IMR-90 (cell line): ENCODE data around the gene LRCH4. TPM values are rescaled to one million over a fixed set of nuclear protein-coding genes. Genes with fewer than 3 reads are reported as not detected.

Experiments used
- ATAC-seq: fragments of 200-7000 bp; cut with Tn5 transposase; 2 replicates; pipeline ENCODE4 v1.9.1; 2020; ENCODE audit warnings: low read depth, mild to moderate bottlenecking, moderate library complexity
- BruUV-seq: library from RNA; stranded (reverse); fragments of 400-500 nt; replicated peaks from 2 replicates; lab custom pipeline; 2021; lab: Mats Ljungman, UMichigan
- CTCF ChIA-PET: fragments of 300-600 bp; formaldehyde crosslinking; extraction: SDS; loops from one replicate; lab custom pipeline; 2021; ENCODE audit warnings: antibody characterized with exemption; lab: Yijun Ruan, JAX
- POLR2A ChIA-PET: fragments of 300-600 bp; sonication (Branson Sonifier 250); formaldehyde crosslinking; loops from one replicate; lab custom pipeline; 2022; ENCODE audit warnings: antibody characterized with exemption; ENCODE audit not compliant: unreplicated experiment; lab: Charles Lee
- DNase-seq: peaks from one replicate; pipeline ENCODE4 v3.0.0; 2013
- H2AFZ ChIP-seq: replicated peaks from 2 replicates; pipeline ENCODE3; 2013; ENCODE audit warnings: low read length, mild to moderate bottlenecking; ENCODE audit not compliant: poor library complexity
- H2AK5ac ChIP-seq: 2 replicates; pipeline ENCODE4 v1.6.1; 2013; ENCODE audit warnings: low read depth, low read length, inconsistent platforms
- H2AK9ac ChIP-seq: replicated peaks from 2 replicates; pipeline ENCODE3; 2013; ENCODE audit warnings: mild to moderate bottlenecking, low read depth, low read length, moderate library complexity; ENCODE audit not compliant: poor library complexity
- H2BK120ac ChIP-seq: 2 replicates; pipeline ENCODE4 v1.6.1; 2013; ENCODE audit warnings: low read depth, low read length, inconsistent platforms
- H2BK15ac ChIP-seq: 3 replicates; pipeline ENCODE4 v1.6.1; 2013; ENCODE audit warnings: low read depth, low read length, inconsistent platforms
- H2BK20ac ChIP-seq: 2 replicates; pipeline ENCODE4 v1.6.1; 2013; ENCODE audit warnings: low read depth, mild to moderate bottlenecking, inconsistent platforms, low read length, moderate library complexity
- H2BK5ac ChIP-seq: 2 replicates; pipeline ENCODE4 v1.6.1; 2013; ENCODE audit warnings: mild to moderate bottlenecking, low read depth, low read length, inconsistent platforms; ENCODE audit not compliant: poor library complexity, severe bottlenecking
- H3K14ac ChIP-seq: replicated peaks from 2 replicates; pipeline ENCODE4 v1.6.1; 2013; ENCODE audit warnings: low read depth, low read length, inconsistent platforms
- H3K18ac ChIP-seq: 2 replicates; pipeline ENCODE4 v1.6.1; 2013; ENCODE audit warnings: low read depth, low read length, control low read depth
- H3K23ac ChIP-seq: 2 replicates; pipeline ENCODE4 v1.6.1; 2013; ENCODE audit warnings: low read depth, low read length, inconsistent platforms
- H3K27ac ChIP-seq: 2 replicates; pipeline ENCODE4 v1.5.1; 2013; ENCODE audit warnings: mild to moderate bottlenecking, control low read depth, low read length; ENCODE audit not compliant: insufficient read depth
- H3K27me3 ChIP-seq: 2 replicates; pipeline ENCODE4 v1.6.1; 2013; ENCODE audit warnings: low read length; ENCODE audit not compliant: control insufficient read depth, insufficient read depth
- H3K36me3 ChIP-seq: 2 replicates; pipeline ENCODE4 v1.6.1; 2013; ENCODE audit warnings: low read length, mixed read lengths; ENCODE audit not compliant: control insufficient read depth, insufficient read depth
- H3K4ac ChIP-seq: 2 replicates; pipeline ENCODE4 v1.6.1; 2013; ENCODE audit warnings: low read depth, low read length, inconsistent platforms
- H3K4me1 ChIP-seq: 2 replicates; pipeline ENCODE4 v1.6.1; 2013; ENCODE audit warnings: low read length, mixed read lengths; ENCODE audit not compliant: control insufficient read depth, insufficient read depth
- H3K4me2 ChIP-seq: 2 replicates; pipeline ENCODE4 v1.6.1; 2013; ENCODE audit warnings: low read depth, mild to moderate bottlenecking, control low read depth, low read length, moderate library complexity
- H3K4me3 ChIP-seq: 2 replicates; pipeline ENCODE4 v1.5.1; 2013; ENCODE audit warnings: low read depth, mild to moderate bottlenecking, control low read depth, low read length, moderate library complexity; ENCODE audit not compliant: insufficient read depth
- H3K56ac ChIP-seq: 2 replicates; pipeline ENCODE4 v1.6.1; 2013; ENCODE audit warnings: low read length, inconsistent platforms; ENCODE audit not compliant: insufficient read depth; ENCODE audit errors: extremely low read depth
- H3K79me1 ChIP-seq, 2 experiments: 2 replicates each; pipeline ENCODE4 v1.6.1; 2013; ENCODE audit warnings: low read length in 2 of 2, inconsistent platforms in 1 of 2, low read depth in 1 of 2
- H3K9ac ChIP-seq: 2 replicates; pipeline ENCODE4 v1.6.1; 2013; ENCODE audit warnings: low read depth, low read length, control low read depth
- H3K9me1 ChIP-seq: 2 replicates; pipeline ENCODE4 v1.6.1; 2013; ENCODE audit warnings: low read length, inconsistent platforms; ENCODE audit not compliant: insufficient read depth
- H3K9me3 ChIP-seq: 2 replicates; pipeline ENCODE4 v1.6.1; 2013; ENCODE audit warnings: low read length; ENCODE audit not compliant: control insufficient read depth, insufficient read depth
- H4K20me1 ChIP-seq: 2 replicates; pipeline ENCODE4 v1.6.1; 2013; ENCODE audit warnings: low read length, inconsistent platforms; ENCODE audit not compliant: insufficient read depth
- H4K5ac ChIP-seq: 2 replicates; pipeline ENCODE4 v1.6.1; 2013; ENCODE audit warnings: mild to moderate bottlenecking, low read depth, low read length, control low read depth
- H4K8ac ChIP-seq, 2 experiments: 2 replicates each; pipeline ENCODE4 v1.6.1; 2013; ENCODE audit warnings: low read depth in 2 of 2, low read length in 2 of 2, control low read depth in 1 of 2, inconsistent platforms in 1 of 2
- H4K91ac ChIP-seq: 2 replicates; pipeline ENCODE4 v1.6.1; 2013; ENCODE audit warnings: low read depth, low read length, inconsistent platforms; ENCODE audit not compliant: insufficient read depth
- BHLHE40 ChIP-seq: fragments of 150-350 bp; IDR thresholded peaks from 2 replicates; pipeline ENCODE4 v1.6.1; 2016; ENCODE audit warnings: mild to moderate bottlenecking, low read depth, low read length
- CEBPB ChIP-seq: IDR thresholded peaks from 2 replicates; pipeline ENCODE4 v1.6.1; 2012; ENCODE audit warnings: low read depth, low read length, improper control_type of control experiment
- CHD1 ChIP-seq: IDR thresholded peaks from 2 replicates; pipeline ENCODE4 v1.6.1; 2012; ENCODE audit warnings: low read depth, low read length, improper control_type of control experiment
- CTCF ChIP-seq: conservative IDR thresholded peaks from 2 replicates; pipeline ENCODE4 v1.5.1; 2012; ENCODE audit warnings: mild to moderate bottlenecking, low read depth, low read length, improper control_type of control experiment
- ELK1 ChIP-seq: fragments of 150-350 bp; IDR thresholded peaks from 2 replicates; pipeline ENCODE4 v1.6.1; 2016; ENCODE audit warnings: low read depth, mild to moderate bottlenecking, low read length, moderate library complexity, borderline replicate concordance
- FOS ChIP-seq: fragments of 150-350 bp; IDR thresholded peaks from 2 replicates; pipeline ENCODE4 v1.6.1; 2016; ENCODE audit warnings: low read depth, low read length
- MAFK ChIP-seq: IDR thresholded peaks from 2 replicates; pipeline ENCODE4 v1.6.1; 2012; ENCODE audit warnings: low read depth, low read length, improper control_type of control experiment
- MAZ ChIP-seq: IDR thresholded peaks from 2 replicates; pipeline ENCODE4 v1.6.1; 2012; ENCODE audit warnings: low read depth, mild to moderate bottlenecking, low read length, improper control_type of control experiment, moderate library complexity, borderline replicate concordance
- MXI1 ChIP-seq: IDR thresholded peaks from 2 replicates; pipeline ENCODE4 v1.6.1; 2012; ENCODE audit warnings: low read depth, mild to moderate bottlenecking, low read length, moderate library complexity, borderline replicate concordance
- NFE2L2 ChIP-seq: fragments of 150-350 bp; IDR thresholded peaks from 2 replicates; pipeline ENCODE4 v1.6.1; 2016; ENCODE audit warnings: low read depth, mild to moderate bottlenecking, low read length
- POLR2A ChIP-seq: IDR thresholded peaks from 2 replicates; pipeline ENCODE4 v1.6.1; 2012; ENCODE audit warnings: mild to moderate bottlenecking, low read depth, low read length
- RAD21 ChIP-seq: IDR thresholded peaks from 2 replicates; pipeline ENCODE4 v1.6.1; 2012; ENCODE audit warnings: low read length, improper control_type of control experiment
- RCOR1 ChIP-seq: IDR thresholded peaks from 2 replicates; pipeline ENCODE4 v1.6.1; 2012; ENCODE audit warnings: mild to moderate bottlenecking, low read length, improper control_type of control experiment; ENCODE audit not compliant: insufficient replicate concordance
- RFX5 ChIP-seq: IDR thresholded peaks from 2 replicates; pipeline ENCODE4 v1.8.0; 2012; ENCODE audit warnings: low read depth, mild to moderate bottlenecking, low read length, moderate library complexity
- SMC3 ChIP-seq: fragments of 150-350 bp; IDR thresholded peaks from 2 replicates; pipeline ENCODE4 v1.6.1; 2016; ENCODE audit warnings: low read depth, mild to moderate bottlenecking, antibody characterized with exemption, low read length, moderate library complexity
- WGBS, 2 experiments: methylation state at CpG; one replicate each; pipeline versions ENCODE4 v1.1.5 to v1.1.7; 2013; ENCODE audit warnings: missing lambda C conversion rate in 2 of 2; ENCODE audit not compliant: insufficient read length in 1 of 2; ENCODE audit errors: extremely low coverage in 2 of 2; 5-methylcytosine and 5-hydroxymethylcytosine counted together
- dilution Hi-C: fragments of 300-500 bp; cut with HindIII; formaldehyde crosslinking; loops from one replicate; pipeline ENCODE4 v1.14.3; 2018; ENCODE audit warnings: low sequenced_read_pairs; ENCODE audit not compliant: unreplicated experiment
- in situ Hi-C: fragments of 300-500 bp; cut with MboI; formaldehyde crosslinking; loops from 3 replicates; pipeline ENCODE4 v1.14.3; 2019; ENCODE audit warnings: low sequenced_read_pairs, inconsistent platforms, mixed read lengths
- intact Hi-C: fragments of 100-400 bp; cut with micrococcal nuclease; formaldehyde crosslinking; loops from 2 replicates; pipeline ENCODE4 v1.10.0; 2022
- polyA plus RNA-seq, 3 experiments: library from polyadenylated mRNA; depleted of rRNA; stranded (reverse); fragments of >200 nt; gene quantifications; 2 replicates each; pipeline ENCODE4 v1.2.3, GENCODE V29; 2012; ENCODE audit warnings: low replicate concordance in 1 of 3
- total RNA-seq: library from RNA; depleted of rRNA; stranded (reverse); fragments of >200 nt; gene quantifications from 2 replicates; pipeline ENCODE4 v1.2.3, GENCODE V29; 2012
- TF ChIP-seq, protein P1 (sequence below): fragments of 150-350 bp; IDR thresholded peaks from 2 replicates; pipeline ENCODE4 v1.6.1; 2017; ENCODE audit warnings: mild to moderate bottlenecking, antibody characterized with exemption, low read length, low read depth

LRCH4 gene
- total and polyA plus RNA-seq, 2 of the 4 experiments (the other 2 are of a cell fraction), result 5.0 to 41.3 TPM

DNA sequence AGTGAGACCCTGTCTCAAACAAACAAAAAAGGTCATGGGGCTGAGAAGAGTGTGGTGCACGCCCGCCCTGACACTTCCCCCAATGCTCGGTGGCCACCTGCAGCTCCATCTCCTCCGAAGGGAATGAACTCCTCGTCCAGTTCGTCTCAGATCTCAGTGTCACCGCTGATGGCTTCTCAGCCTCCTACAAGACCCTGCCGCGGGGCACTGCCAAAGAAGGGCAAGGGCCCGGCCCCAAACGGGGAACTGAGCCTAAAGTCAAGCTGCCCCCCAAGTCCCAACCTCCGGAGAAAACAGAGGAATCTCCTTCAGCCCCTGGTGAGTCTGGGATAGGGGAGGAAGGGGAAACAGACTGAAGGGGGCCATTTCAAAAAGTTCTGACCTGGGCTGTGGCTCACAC, 20.4 kb upstream of the LRCH4 start:
- no peak overlapping the region for H3K14ac ChIP-seq
- H2BK120ac ChIP-seq, result no peak overlapping the region
- no peak overlapping the region for H3K4me2 ChIP-seq
- no peak for ATAC-seq
- intact Hi-C loops (no loop called here), dilution Hi-C loops (no loop called here), in situ Hi-C loops (no loop called here)
- H4K20me1 ChIP-seq, result no peaks in the 10 kb centered on the region
- no peak overlapping the region for H2BK15ac ChIP-seq
- H3K36me3 ChIP-seq, result peaks cover 30% of the 10 kb centered on the region
- no peak overlapping the region for H2BK5ac ChIP-seq
- H4K5ac ChIP-seq, result no peak overlapping the region
- no peak for TF ChIP-seq CHD1
- no peak for TF ChIP-seq ELK1
- no peak for TF ChIP-seq POLR2A
- TF ChIP-seq FOS, result no peak
- TF ChIP-seq RFX5, result no peak
- TF ChIP-seq NFE2L2, result no peak
- no peak for TF ChIP-seq CEBPB
- TF ChIP-seq MAFK, result no peak
- TF ChIP-seq RAD21, result no peak
- no peak for TF ChIP-seq BHLHE40
- no peak for TF ChIP-seq RCOR1
- TF ChIP-seq MXI1, result no peak
- no peak for TF ChIP-seq MAZ
- no peak for TF ChIP-seq SMC3
- TF ChIP-seq CTCF, result no peak
- TF ChIP-seq, protein P1, sequence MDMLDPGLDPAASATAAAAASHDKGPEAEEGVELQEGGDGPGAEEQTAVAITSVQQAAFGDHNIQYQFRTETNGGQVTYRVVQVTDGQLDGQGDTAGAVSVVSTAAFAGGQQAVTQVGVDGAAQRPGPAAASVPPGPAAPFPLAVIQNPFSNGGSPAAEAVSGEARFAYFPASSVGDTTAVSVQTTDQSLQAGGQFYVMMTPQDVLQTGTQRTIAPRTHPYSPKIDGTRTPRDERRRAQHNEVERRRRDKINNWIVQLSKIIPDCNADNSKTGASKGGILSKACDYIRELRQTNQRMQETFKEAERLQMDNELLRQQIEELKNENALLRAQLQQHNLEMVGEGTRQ, result no peak
- 91% methylated on average over 9 of the region's 12 CpGs; no CpG with 5 or more reads in 1 of the 2 experiments for WGBS, 2 experiments
- DNase-seq, result no peak
- ChIA-PET CTCF (no interaction called here), POLR2A (no interaction called here)
- H2BK20ac ChIP-seq, result no peak overlapping the region
- no peak overlapping the region for H3K9ac ChIP-seq
- peaks cover 9% of the 10 kb centered on the region for H3K4me1 ChIP-seq
- no peak overlapping the region for H3K23ac ChIP-seq
- no peak overlapping the region for H2AK9ac ChIP-seq
- H3K27me3 ChIP-seq, result no peaks in the 10 kb centered on the region
- no peak overlapping the region for H3K4me3 ChIP-seq
- no peaks in the 10 kb centered on the region for H3K9me3 ChIP-seq
- no peak overlapping the region for H4K91ac ChIP-seq
- H3K56ac ChIP-seq, result no peak overlapping the region
- no peak overlapping the region for H3K4ac ChIP-seq
- no peak overlapping the region for H2AFZ ChIP-seq
- H2AK5ac ChIP-seq, result no peak overlapping the region; the same call in 1 of the 2 replicates
- peaks cover 0 to 51% of the 10 kb centered on the region in 2 experiments; a peak in 2 of 4 replicates for H3K79me1 ChIP-seq
- no peak overlapping the region for H4K8ac ChIP-seq
- no TSS peak for BruUV-seq
- H3K9me1 ChIP-seq, result peaks cover 3% of the 10 kb centered on the region; the same call in 1 of the 2 replicates
- no peak overlapping the region for H3K27ac ChIP-seq
- H3K18ac ChIP-seq, result no peak overlapping the region
